GM12878 (cell line): ENCODE data around the gene EXOC4. TPM values are rescaled to one million over a fixed set of nuclear protein-coding genes. Genes with fewer than 3 reads are reported as not detected.

Experiments
- ATAC-seq: fragments of 200-7000 bp; cut with Tn5 transposase; 3 replicates; pipeline ENCODE4 v1.9.1; 2020; ENCODE audit warnings: mild to moderate bottlenecking, moderate library complexity
- BruUV-seq: library from RNA; stranded (reverse); fragments of 400-500 nt; replicated peaks from 2 replicates; lab custom pipeline; 2021; lab: Mats Ljungman, UMichigan
- CTCF ChIA-PET: fragments of 300-600 bp; sonication (Branson Sonifier 250); formaldehyde crosslinking; extraction: SDS; loops from one replicate; lab custom pipeline; 2021; ENCODE audit warnings: inconsistent platforms; lab: Yijun Ruan, JAX
- POLR2A ChIA-PET: fragments of 350-600 bp; formaldehyde crosslinking; extraction: SDS; loops from one replicate; lab custom pipeline; 2021; ENCODE audit warnings: inconsistent platforms; lab: Charles Lee
- RAD21 ChIA-PET: fragments of 300-600 bp; sonication (Branson Sonifier 250); formaldehyde crosslinking; loops from one replicate; lab custom pipeline; 2023; ENCODE audit warnings: antibody characterized with exemption; ENCODE audit not compliant: unreplicated experiment; lab: Charles Lee
- SMC1A ChIA-PET: fragments of 300-600 bp; sonication (Branson Sonifier 250); formaldehyde crosslinking; loops from one replicate; lab custom pipeline; 2023; ENCODE audit not compliant: unreplicated experiment, uncharacterized antibody; lab: Charles Lee
- DNase-seq: peaks from one replicate; pipeline ENCODE4 v3.0.0-alpha.2; 2011; ENCODE audit warnings: low read depth, low spot score
- FAIRE-seq: peaks from 3 replicates; lab custom pipeline; 2011; peaks lifted over from hg19 to GRCh38; lab: Jason Lieb, UNC
- H2AFZ ChIP-seq: 2 replicates; pipeline ENCODE4 v1.6.0; 2011; ENCODE audit warnings: low read depth, low read length, control low read depth; ENCODE audit not compliant: control insufficient read depth
- H3K27ac ChIP-seq: 2 replicates; pipeline ENCODE4 v1.5.1; 2011; ENCODE audit warnings: control low read depth; ENCODE audit not compliant: control insufficient read depth, insufficient read depth
- H3K27me3 ChIP-seq, 2 experiments: replicated peaks in 1 of 2; 2 replicates each; pipeline versions ENCODE4 v1.6.0 to v1.6.1; 2011; ENCODE audit warnings: low read length in 1 of 2; ENCODE audit not compliant: control insufficient read depth in 2 of 2, insufficient read depth in 2 of 2
- H3K36me3 ChIP-seq, 2 experiments: 2 replicates each; pipeline ENCODE4 v1.5.1; 2011; ENCODE audit warnings: low read length in 1 of 2; ENCODE audit not compliant: control insufficient read depth in 2 of 2, insufficient read depth in 2 of 2
- H3K4me1 ChIP-seq: 2 replicates; pipeline ENCODE4 v1.6.1; 2011; ENCODE audit warnings: mild to moderate bottlenecking, low read length, moderate library complexity, mixed read lengths; ENCODE audit not compliant: control insufficient read depth, insufficient read depth
- H3K4me2 ChIP-seq: 2 replicates; pipeline ENCODE4 v1.6.0; 2011; ENCODE audit warnings: control low read depth; ENCODE audit not compliant: control insufficient read depth, insufficient read depth
- H3K4me3 ChIP-seq: fragments of 200-600 bp; sonication (generic); 2 replicates; pipeline ENCODE4 v1.5.1; 2016
- H3K79me2 ChIP-seq: 2 replicates; pipeline ENCODE4 v1.6.0; 2011; ENCODE audit warnings: low read length; ENCODE audit not compliant: control insufficient read depth, insufficient read depth
- H3K9ac ChIP-seq: 2 replicates; pipeline ENCODE4 v1.8.0; 2011; ENCODE audit warnings: low read length, control low read depth, mixed read lengths; ENCODE audit not compliant: control insufficient read depth, insufficient read depth
- H3K9me3 ChIP-seq: replicated peaks from 3 replicates; pipeline ENCODE4 v1.5.1; 2011; ENCODE audit warnings: mild to moderate bottlenecking, low read length; ENCODE audit not compliant: control insufficient read depth, insufficient read depth
- H4K20me1 ChIP-seq: 2 replicates; pipeline ENCODE4 v1.6.0; 2011; ENCODE audit not compliant: control insufficient read depth, insufficient read depth
- ATF2 ChIP-seq: IDR thresholded peaks from 2 replicates; pipeline ENCODE4 v1.6.1; 2012; ENCODE audit warnings: low read length, inconsistent platforms
- ATF7 ChIP-seq: fragments of 450-650 bp; IDR thresholded peaks from 2 replicates; pipeline ENCODE4 v1.6.1; 2016; ENCODE audit warnings: low read depth, mild to moderate bottlenecking
- CBX3 ChIP-seq: fragments of 200-600 bp; sonication (generic); IDR thresholded peaks from 2 replicates; pipeline ENCODE4 v1.6.1; 2016; ENCODE audit warnings: low read depth, borderline replicate concordance
- CBX5 ChIP-seq: sonication (generic); IDR thresholded peaks from 2 replicates; pipeline ENCODE4 v1.6.1; 2016; ENCODE audit warnings: low read depth, moderate library complexity, mild to moderate bottlenecking, inconsistent platforms
- CREB1 ChIP-seq: IDR thresholded peaks from 2 replicates; pipeline ENCODE4 v1.6.1; 2012; ENCODE audit warnings: low read depth, mild to moderate bottlenecking, inconsistent platforms
- IKZF2 ChIP-seq, 2 experiments: fragments of 450-650 bp; IDR thresholded peaks; 2 replicates each; pipeline ENCODE4 v1.6.1; 2017; ENCODE audit warnings: mild to moderate bottlenecking in 2 of 2, moderate library complexity in 2 of 2
- MTA2 ChIP-seq: fragments of 450-650 bp; IDR thresholded peaks from 2 replicates; pipeline ENCODE4 v1.6.1; 2016; ENCODE audit warnings: low read depth, mild to moderate bottlenecking, moderate library complexity
- RUNX3 ChIP-seq: IDR thresholded peaks from 2 replicates; pipeline ENCODE4 v1.6.1; 2012; ENCODE audit warnings: low read length, inconsistent platforms
- SPI1 ChIP-seq: IDR thresholded peaks from 2 replicates; pipeline ENCODE4 v1.6.1; 2011; ENCODE audit warnings: low read depth, mild to moderate bottlenecking, low read length, moderate library complexity, borderline replicate concordance; ENCODE audit not compliant: insufficient read depth
- SREBF1 ChIP-seq: IDR thresholded peaks from 2 replicates; pipeline ENCODE4 v1.6.1; 2012; ENCODE audit warnings: mild to moderate bottlenecking, low read length
- TCF7 ChIP-seq: IDR thresholded peaks from 2 replicates; pipeline ENCODE4 v1.6.1; 2014; ENCODE audit warnings: antibody characterized with exemption, borderline replicate concordance
- USF1 ChIP-seq: IDR thresholded peaks from 2 replicates; pipeline ENCODE4 v1.6.1; 2011; ENCODE audit warnings: borderline replicate concordance, low read depth, mild to moderate bottlenecking, moderate library complexity, mixed read lengths, low read length; ENCODE audit not compliant: insufficient read depth; ENCODE audit errors: extremely low read length
- USF2 ChIP-seq: IDR thresholded peaks from 2 replicates; pipeline ENCODE4 v1.6.1; 2011; ENCODE audit warnings: low read depth, low read length, improper control_type of control experiment, borderline replicate concordance
- WRNIP1 ChIP-seq: IDR thresholded peaks from 2 replicates; pipeline ENCODE4 v1.6.1; 2011; ENCODE audit warnings: low read depth, low read length, improper control_type of control experiment, borderline replicate concordance
- ZNF592 ChIP-seq: fragments of 450-650 bp; IDR thresholded peaks from 2 replicates; pipeline ENCODE4 v1.6.1; 2017; ENCODE audit warnings: mild to moderate bottlenecking, moderate library complexity
- WGBS: methylation state at CpG from one replicate; pipeline ENCODE4 v1.1.6; 2016; ENCODE audit warnings: low lambda C conversion rate; ENCODE audit not compliant: insufficient replicate concordance, insufficient coverage; ENCODE audit errors: missing lambda C conversion rate; 5-methylcytosine and 5-hydroxymethylcytosine counted together
- in situ Hi-C: fragments of 300-500 bp; cut with MboI; formaldehyde crosslinking; loops from 9 replicates; pipeline ENCODE4 v1.14.3; 2018; ENCODE audit warnings: mixed read lengths
- intact Hi-C: fragments of 100-400 bp; cut with micrococcal nuclease; formaldehyde crosslinking; loops from one replicate; pipeline ENCODE4 v1.14.2; 2022; ENCODE audit not compliant: unreplicated experiment
- polyA plus RNA-seq, 11 experiments: library from polyadenylated mRNA; depleted of rRNA in 4 of 11; unstranded in 6 of 11; stranded (reverse) in 5 of 11; fragments of >200 nt; fragmentation: Nextera tagmentation in 4 of 11; fragmentation: Illumina TruSeq in 1 of 11; extraction: Ambion mirVana in 4 of 11; extraction: Trizol in 1 of 11; gene quantifications; 1 replicate in 1 of 11; 2 replicates in 10 of 11; pipeline versions ENCODE4 v1.2.1 to v1.2.3, GENCODE V29; 2011 to 2016; ENCODE audit warnings: inconsistent platforms in 2 of 11, missing spikeins in 2 of 11, low read depth in 1 of 11
- total RNA-seq, 4 experiments: library from RNA; depleted of rRNA in 3 of 4; stranded (reverse); fragments of >200 nt in 3 of 4; fragmentation: Illumina TruSeq in 1 of 4; extraction: Trizol in 1 of 4; gene quantifications; 2 replicates each; pipeline versions ENCODE4 v1.2.1 to v1.2.3, GENCODE V29; 2013 to 2021

The EXOC4 gene
- total and polyA plus RNA-seq, 10 of the 15 experiments (the other 5 are each of a cell fraction or from before 2014, with no cell fraction given), result 13.2 to 44.5 (median 29.6) TPM

- TF ChIP-seq ATF2, result no peak
- TF ChIP-seq SREBF1, result no peak
- no peak for TF ChIP-seq IKZF2 (IDR thresholded peaks at IDR 0.05)
- TF ChIP-seq, all 136 proteins: peak for 0
These were observed 79.0 kb downstream of the EXOC4 start (continued) for GRCh38 chr7:133331861-133332260.

GRCh38 chr7:133339772-133340171, 86.9 kb downstream of the EXOC4 start:
- no peak for ATAC-seq
- in situ Hi-C loops, result no loop called here
- Histone ChIP-seq H3K27me3 (no peaks in the 10 kb centered on the region), H3K4me2 (no peak overlapping the region), H3K4me3 (no peak overlapping the region), H2AFZ (no peak overlapping the region), H3K36me3 (no peaks in the 10 kb centered on the region; a peak in 1 of 4 replicates), H3K9ac (no peak overlapping the region)
- 53% methylated on average over 2 of the region's 2 CpGs for WGBS
- no TSS peak for BruUV-seq
- peak in 1 of 2 experiments; percentile 26; a peak in 1 of 4 replicates for TF ChIP-seq IKZF2 (IDR thresholded peaks at IDR 0.05)
- TF ChIP-seq RUNX3, result no peak
- no peak for TF ChIP-seq CREB1
- TF ChIP-seq WRNIP1, result no peak
- TF ChIP-seq ZNF592, result no peak
- TF ChIP-seq USF2, result no peak
- TF ChIP-seq SPI1, result peak; percentile 83
- 0 out of 2 replicates have a peak, but pooled peaks have one; percentile 15 for TF ChIP-seq MTA2
- TF ChIP-seq TCF7, result no peak
- no peak for TF ChIP-seq USF1
- TF ChIP-seq CBX5, result peak; percentile 56; the same call in 1 of the 2 replicates
- no peak for TF ChIP-seq CBX3
- TF ChIP-seq ATF7, result 0 out of 2 replicates have a peak, but pooled peaks have one; percentile 19
- TF ChIP-seq, all 136 proteins: peak for 5
- no peaks in the 10 kb centered on the region for H3K79me2 ChIP-seq
- ChIA-PET SMC1A (no interaction called here), RAD21 (no interaction called here), CTCF (no interaction called here), POLR2A (no interaction called here)
- no peak overlapping the region for H3K27ac ChIP-seq
- H3K4me1 ChIP-seq, result no peaks in the 10 kb centered on the region
- peaks cover 10% of the 10 kb centered on the region; the same call in 2 of the 3 replicates for H3K9me3 ChIP-seq
- intact Hi-C loops, result loop anchor here (5.0 kb wide), 1 partner anchor 1022 kb away; no protein-coding TSS in a partner anchor
- no peaks in the 10 kb centered on the region for H4K20me1 ChIP-seq
- no peak for DNase-seq
- no peak for FAIRE-seq
